SK-N-SH (cell line): ENCODE data around the gene CIBAR2. TPM values are rescaled to one million over a fixed set of nuclear protein-coding genes. Genes with fewer than 3 reads are reported as not detected.

Experiments used
- CTCF ChIA-PET: fragments of 300-600, 350-600 bp; formaldehyde crosslinking; extraction: SDS; loops from one replicate; lab custom pipeline; 2021; lab: Yijun Ruan, JAX
- POLR2A ChIA-PET: fragments of 350-600 bp; sonication (Branson Sonifier 250); formaldehyde crosslinking; extraction: SDS; loops from one replicate; lab custom pipeline; 2020; ENCODE audit warnings: antibody characterized with exemption, inconsistent platforms; lab: Yijun Ruan, JAX
- DNase-seq: peaks from one replicate; pipeline ENCODE4 v3.0.0; 2012
- H2AFZ ChIP-seq: fragments of 200-600 bp; sonication (generic); 2 replicates; pipeline ENCODE4 v1.8.1; 2016; ENCODE audit warnings: antibody characterized with exemption, mild to moderate bottlenecking, low read depth
- H3F3A ChIP-seq: fragments of 200-600 bp; sonication (generic); replicated peaks from 2 replicates; pipeline ENCODE3; 2016; ENCODE audit warnings: antibody characterized with exemption, mild to moderate bottlenecking; ENCODE audit not compliant: insufficient read depth
- H3K27ac ChIP-seq, 2 experiments: fragments of 200-500 bp in 1 of 2; fragments of 200-600 bp in 1 of 2; sonication (Bioruptor generic) in 1 of 2; sonication (generic), shearing (Covaris generic) in 1 of 2; 2 replicates each; pipeline versions ENCODE4 v1.5.1 to v1.6.1; 2014 to 2016; ENCODE audit warnings: low read depth in 2 of 2, inconsistent platforms in 1 of 2, low read length in 1 of 2, mild to moderate bottlenecking in 1 of 2, mixed read lengths in 1 of 2
- H3K27me3 ChIP-seq: fragments of 200-600 bp; sonication (generic), shearing (Covaris generic); 2 replicates; pipeline ENCODE4 v1.6.1; 2016; ENCODE audit warnings: mixed run types; ENCODE audit not compliant: insufficient read depth
- H3K36me3 ChIP-seq, 2 experiments: fragments of 200-500 bp in 1 of 2; fragments of 200-600 bp in 1 of 2; sonication (Bioruptor generic) in 1 of 2; sonication (generic) in 1 of 2; replicated peaks in 1 of 2; 2 replicates each; pipeline versions ENCODE3 to v1.5.1; 2014 to 2016; ENCODE audit warnings: low read length in 1 of 2, mild to moderate bottlenecking in 1 of 2; ENCODE audit not compliant: insufficient read depth in 2 of 2, control insufficient read depth in 1 of 2
- H3K4me1 ChIP-seq, 2 experiments: fragments of 200-500 bp in 1 of 2; fragments of 200-600 bp in 1 of 2; sonication (Bioruptor generic) in 1 of 2; sonication (generic), shearing (Covaris generic) in 1 of 2; 2 replicates each; pipeline versions ENCODE4 v1.5.1 to v1.6.1; 2014 to 2016; ENCODE audit warnings: low read depth in 1 of 2, low read length in 1 of 2, mixed run types in 1 of 2; ENCODE audit not compliant: insufficient read depth in 2 of 2, control insufficient read depth in 1 of 2
- H3K4me2 ChIP-seq: fragments of 200-600 bp; sonication (generic), shearing (Covaris generic); 2 replicates; pipeline ENCODE4 v1.6.1; 2017; ENCODE audit warnings: mixed run types
- H3K4me3 ChIP-seq, 2 experiments: fragments of 200-500 bp in 1 of 2; fragments of 200-600 bp in 1 of 2; sonication (Bioruptor generic) in 1 of 2; sonication (generic), shearing (Covaris generic) in 1 of 2; 2 replicates each; pipeline versions ENCODE4 v1.5.1 to v1.8.1; 2014 to 2016; ENCODE audit warnings: low read depth in 2 of 2, inconsistent platforms in 1 of 2, low read length in 1 of 2, mild to moderate bottlenecking in 1 of 2, mixed read lengths in 1 of 2, moderate library complexity in 1 of 2
- H3K79me2 ChIP-seq: fragments of 200-600 bp; sonication (generic); 2 replicates; pipeline ENCODE4 v1.8.1; 2017; ENCODE audit warnings: mild to moderate bottlenecking; ENCODE audit not compliant: insufficient read depth
- H3K9ac ChIP-seq: fragments of 200-600 bp; sonication (generic); 2 replicates; pipeline ENCODE4 v1.6.1; 2017; ENCODE audit warnings: mixed run types
- H3K9me2 ChIP-seq: fragments of 200-600 bp; sonication (generic); 2 replicates; pipeline ENCODE4 v1.6.1; 2017; ENCODE audit warnings: mixed run types
- H3K9me3 ChIP-seq: fragments of 200-600 bp; sonication (generic); 2 replicates; pipeline ENCODE4 v1.6.1; 2017; ENCODE audit warnings: mixed run types, mild to moderate bottlenecking, moderate library complexity
- H4K20me1 ChIP-seq: fragments of 200-600 bp; sonication (generic); 2 replicates; pipeline ENCODE4 v1.6.1; 2017; ENCODE audit warnings: mild to moderate bottlenecking, mixed run types; ENCODE audit not compliant: insufficient read depth
- CTCF ChIP-seq: fragments of 200-600 bp; sonication (generic); IDR thresholded peaks from 2 replicates; pipeline ENCODE4 v1.6.1; 2017; ENCODE audit warnings: antibody characterized with exemption, mild to moderate bottlenecking, moderate library complexity
- ELF1 ChIP-seq: IDR thresholded peaks from 2 replicates; pipeline ENCODE4 v1.4.0; 2012
- EP300 ChIP-seq, 2 experiments: IDR thresholded peaks; 2 replicates each; pipeline versions ENCODE4 v1.4.0 to v1.6.1; 2012; ENCODE audit warnings: borderline replicate concordance in 1 of 2, low read depth in 1 of 2, low read length in 1 of 2
- EZH2phosphoT487 ChIP-seq: fragments of 200-600 bp; sonication (generic); IDR thresholded peaks from 2 replicates; pipeline ENCODE4 v1.6.1; 2017; ENCODE audit warnings: low read depth, mixed run types, mild to moderate bottlenecking, antibody characterized with exemption, moderate library complexity, borderline replicate concordance
- FOSL2 ChIP-seq: IDR thresholded peaks from 2 replicates; pipeline ENCODE4 v1.4.0; 2012; ENCODE audit warnings: low read depth, mild to moderate bottlenecking, moderate library complexity, borderline replicate concordance
- FOXJ3 ChIP-seq: sonication (generic); formaldehyde crosslinking; IDR thresholded peaks from 2 replicates; pipeline ENCODE4 v1.5.1; 2020; ENCODE audit warnings: mild to moderate bottlenecking, missing genetic modification reagents
- FOXM1 ChIP-seq: IDR thresholded peaks from 2 replicates; pipeline ENCODE4 v1.4.0; 2012; ENCODE audit warnings: low read depth, mild to moderate bottlenecking
- GABPA ChIP-seq: IDR thresholded peaks from 2 replicates; pipeline ENCODE4 v1.4.0; 2012; ENCODE audit warnings: low read depth, mild to moderate bottlenecking
- IRF3 ChIP-seq: fragments of 150-350 bp; IDR thresholded peaks from 2 replicates; pipeline ENCODE4 v1.6.1; 2016; ENCODE audit warnings: mild to moderate bottlenecking, low read depth, low read length
- JUND ChIP-seq: IDR thresholded peaks from 2 replicates; pipeline ENCODE4 v1.4.0; 2012
- MAX ChIP-seq: IDR thresholded peaks from 2 replicates; pipeline ENCODE4 v1.4.0; 2012; ENCODE audit warnings: low read depth
- NFIC ChIP-seq: IDR thresholded peaks from 2 replicates; pipeline ENCODE4 v1.4.0; 2012; ENCODE audit warnings: borderline replicate concordance
- NRF1 ChIP-seq: IDR thresholded peaks from 2 replicates; pipeline ENCODE4 v1.6.1; 2012; ENCODE audit warnings: low read depth, mild to moderate bottlenecking, low read length
- PBX3 ChIP-seq: IDR thresholded peaks from 2 replicates; pipeline ENCODE4; 2012
- RAD21 ChIP-seq: IDR thresholded peaks from 2 replicates; pipeline ENCODE4 v1.6.1; 2012; ENCODE audit warnings: mild to moderate bottlenecking, low read length
- REST ChIP-seq: IDR thresholded peaks from 2 replicates; pipeline ENCODE4 v1.6.1; 2012; ENCODE audit warnings: mild to moderate bottlenecking, low read depth, low read length, moderate library complexity
- RXRA ChIP-seq: IDR thresholded peaks from 2 replicates; pipeline ENCODE4 v1.4.0; 2012; ENCODE audit warnings: low read depth, mild to moderate bottlenecking, borderline replicate concordance
- SIN3A ChIP-seq: IDR thresholded peaks from 2 replicates; pipeline ENCODE4 v1.6.1; 2012; ENCODE audit warnings: low read depth, mild to moderate bottlenecking, low read length, moderate library complexity, borderline replicate concordance
- TAF1 ChIP-seq: IDR thresholded peaks from 2 replicates; pipeline ENCODE4 v1.6.1; 2012; ENCODE audit warnings: low read depth, mild to moderate bottlenecking, low read length, moderate library complexity, borderline replicate concordance
- TCF12 ChIP-seq: IDR thresholded peaks from 2 replicates; pipeline ENCODE4 v1.4.0; 2012
- USF2 ChIP-seq: fragments of 150-350 bp; IDR thresholded peaks from 2 replicates; pipeline ENCODE4 v1.6.1; 2017; ENCODE audit warnings: antibody characterized with exemption, low read length, low read depth, borderline replicate concordance
- WGBS: methylation state at CpG from one replicate; pipeline ENCODE4 v1.1.6; 2017; ENCODE audit warnings: low lambda C conversion rate; 5-methylcytosine and 5-hydroxymethylcytosine counted together
- polyA plus RNA-seq, 3 experiments: library from polyadenylated mRNA; depleted of rRNA; stranded (reverse); fragments of >200 nt; gene quantifications; 2 replicates each; pipeline ENCODE4 v1.2.3, GENCODE V29; 2012

CIBAR2 gene
- polyA plus RNA-seq, 1 of the 3 experiments (the other 2 are of a cell fraction) = 0.15 TPM

- Histone ChIP-seq H4K20me1 (no peaks in the 10 kb centered on the region), H3F3A (no peaks in the 10 kb centered on the region), H3K9ac (no peak overlapping the region), H3K79me2 (no peaks in the 10 kb centered on the region), H3K4me2 (no peak overlapping the region), H2AFZ (no peak overlapping the region), H3K4me1 (no peaks in the 10 kb centered on the region), H3K4me3 (no peak overlapping the region), H3K27me3 (no peaks in the 10 kb centered on the region), H3K9me3 (no peaks in the 10 kb centered on the region), H3K9me2 (no peaks in the 10 kb centered on the region), H3K27ac (no peak overlapping the region), H3K36me3 (peaks cover 0 to 2% of the 10 kb centered on the region in 2 experiments)
- TF ChIP-seq GABPA (no peak), FOXJ3 (CRISPR knock-in tag) (no peak), RXRA (no peak), TCF12 (no peak), ELF1 (no peak), RAD21 (no peak)
- WGBS = 90% methylated on average over 2 of the region's 11 CpGs
- CTCF ChIA-PET = interaction anchor here (1.6 kb wide), 1 partner anchor 24 kb away, joined by 6 read pairs; no protein-coding TSS in a partner anchor
- POLR2A ChIA-PET = no interaction called here
- no peak for DNase-seq
These were observed 49.4 kb downstream of the CIBAR2 start for GRCh38 chr16:85062845-85063244.

- H4K20me1 ChIP-seq = no peaks in the 10 kb centered on the region
- H3K27ac ChIP-seq = no peak overlapping the region
- H2AFZ ChIP-seq = no peak overlapping the region
- WGBS = 90% methylated on average over 9 of the region's 9 CpGs
- no peak overlapping the region for H3K4me3 ChIP-seq
- H3K4me1 ChIP-seq = no peaks in the 10 kb centered on the region
- H3K79me2 ChIP-seq = no peaks in the 10 kb centered on the region
- ChIA-PET CTCF (interaction anchor here (1.6 kb wide), 1 partner anchor 25 kb away, joined by 6 read pairs; no protein-coding TSS in a partner anchor), POLR2A (no interaction called here)
- no peaks in the 10 kb centered on the region for H3K9me3 ChIP-seq
- no peaks in the 10 kb centered on the region for H3K9me2 ChIP-seq
- H3K4me2 ChIP-seq = no peak overlapping the region
- H3F3A ChIP-seq = no peaks in the 10 kb centered on the region
- H3K36me3 ChIP-seq = peaks cover 0 to under 1% of the 10 kb centered on the region in 2 experiments
- no peak overlapping the region for H3K9ac ChIP-seq
- H3K27me3 ChIP-seq = no peaks in the 10 kb centered on the region
- DNase-seq = no peak
- TF ChIP-seq EP300 (IDR thresholded peaks at IDR 0.05; ENCODE audit: borderline replicate concordance in 1 of 2, low read depth in 1 of 2, low read length in 1 of 2) (no peak), FOXM1 (no peak), IRF3 (no peak), FOXJ3 (CRISPR knock-in tag) (no peak), FOSL2 (no peak), NFIC (no peak), USF2 (no peak), EZH2phosphoT487 (no peak), JUND (no peak), NRF1 (no peak), PBX3 (no peak), REST (no peak), SIN3A (no peak), CTCF (no peak), MAX (no peak), TAF1 (no peak)
These were observed 49.9 kb downstream of the CIBAR2 start for GRCh38 chr16:85062323-85062722.
